Small intestine (tissue), 7 donors: Measurements from ENCODE around the gene DYNC1I1. TPM values are rescaled to one million over a fixed set of nuclear protein-coding genes. Genes with fewer than 3 reads are reported as not detected.

Experiments
- DNase-seq, 2 donors: peaks; one replicate each; pipeline versions ENCODE4 v3.0.0 to v3.0.0-alpha.2; 2013
- FAIRE-seq: peaks from 2 replicates; lab custom pipeline; 2012; peaks lifted over from hg19 to GRCh38; lab: Jason Lieb, UNC
- H3K27ac ChIP-seq, 3 donors: one replicate each; pipeline ENCODE4 v1.5.1; 2013; ENCODE audit warnings: low read length in 2 of 3, mild to moderate bottlenecking in 2 of 3, control low read depth in 1 of 3, inconsistent platforms in 1 of 3, low read depth in 1 of 3, moderate library complexity in 1 of 3
- H3K27me3 ChIP-seq, 3 donors: one replicate each; pipeline ENCODE4 v1.6.1; 2013; ENCODE audit warnings: low read length in 3 of 3, inconsistent platforms in 1 of 3; ENCODE audit not compliant: control insufficient read depth in 3 of 3, insufficient read depth in 3 of 3
- H3K36me3 ChIP-seq, 3 donors: one replicate each; pipeline ENCODE4 v1.6.1; 2013; ENCODE audit warnings: low read length in 3 of 3, inconsistent platforms in 1 of 3, low read depth in 1 of 3, mild to moderate bottlenecking in 1 of 3, moderate library complexity in 1 of 3; ENCODE audit not compliant: control insufficient read depth in 3 of 3, insufficient read depth in 2 of 3
- H3K4me1 ChIP-seq, 3 donors: one replicate each; pipeline ENCODE4 v1.6.1; 2013; ENCODE audit warnings: low read length in 2 of 3, inconsistent platforms in 1 of 3, low read depth in 1 of 3, mild to moderate bottlenecking in 1 of 3, moderate library complexity in 1 of 3; ENCODE audit not compliant: control insufficient read depth in 3 of 3, insufficient read depth in 2 of 3
- H3K4me3 ChIP-seq, 3 donors: one replicate each; pipeline ENCODE4 v1.5.1; 2013; ENCODE audit warnings: low read length in 3 of 3, control low read depth in 1 of 3, inconsistent platforms in 1 of 3, low read depth in 1 of 3, mild to moderate bottlenecking in 1 of 3, moderate library complexity in 1 of 3
- H3K9me3 ChIP-seq, 2 donors: one replicate each; pipeline ENCODE4 v1.6.1; 2013; ENCODE audit warnings: low read depth in 1 of 2, low read length in 1 of 2; ENCODE audit not compliant: control insufficient read depth in 2 of 2, insufficient read depth in 1 of 2
- WGBS, 3 donors: extraction: QIAGEN DNeasy Blood & Tissue Kit; methylation state at CpG; one replicate each; pipeline ENCODE4 v1.1.7; 2013; 5-methylcytosine and 5-hydroxymethylcytosine counted together
- polyA plus RNA-seq, 4 donors: library from polyadenylated mRNA; stranded (reverse) in 3 of 4; unstranded in 1 of 4; fragments of 200-250 nt in 3 of 4; fragments of 120-200 nt in 1 of 4; gene quantifications; one replicate each; pipeline versions ENCODE4 v1.2.1 to v1.2.3, GENCODE V29; 2013
- donor health status: healthy with polysubstance abuse.
- donor health status: control.
- donor health status: control.
- donor health status: Bipolar disorder and iron deficiency.
- donor health status: healthy.

Gene DYNC1I1
- polyA plus RNA-seq, 4 donors = 0.12 to 2.4 (median 0.27) TPM; not detected in 1

GRCh38 chr7:95910341-95910740 lies 138.0 kb downstream of the DYNC1I1 start:
- FAIRE-seq (no peak), DNase-seq (no peak)
- H3K36me3 ChIP-seq = no peaks in the 10 kb centered on the region
- no peak overlapping the region for H3K4me3 ChIP-seq
- peaks cover 0 to 15% (median 2%) of the 10 kb centered on the region in 3 donors for H3K27me3 ChIP-seq
- H3K9me3 ChIP-seq = no peaks in the 10 kb centered on the region
- H3K4me1 ChIP-seq = no peaks in the 10 kb centered on the region
- H3K27ac ChIP-seq = no peak overlapping the region

- WGBS, 3 donors = 41 to 51% (median 51%) methylated on average over 3 of the region's 3 CpGs
- DNase-seq (peak in 1 of 2 donors; percentile 25), FAIRE-seq (no peak)
- no peak overlapping the region for H3K4me3 ChIP-seq
- H3K27me3 ChIP-seq = peaks cover 0 to 12% (median 2%) of the 10 kb centered on the region in 3 donors
- no peaks in the 10 kb centered on the region for H3K36me3 ChIP-seq
- peaks cover 0 to 5% (median 0%) of the 10 kb centered on the region in 3 donors for H3K4me1 ChIP-seq
- no peak overlapping the region for H3K27ac ChIP-seq
- no peaks in the 10 kb centered on the region for H3K9me3 ChIP-seq
These were observed 143.4 kb downstream of the DYNC1I1 start for GRCh38 chr7:95915731-95916130.

GRCh38 chr7:95916573-95917297 lies 144.4 kb downstream of the DYNC1I1 start:
- Histone ChIP-seq H3K27me3 (peaks cover 0 to 12% (median 2%) of the 10 kb centered on the region in 3 donors), H3K9me3 (no peaks in the 10 kb centered on the region), H3K27ac (no peak overlapping the region), H3K4me1 (peaks cover 0 to 5% (median 0%) of the 10 kb centered on the region in 3 donors), H3K4me3 (peak overlapping the region in 1 of 3 donors; percentile 32), H3K36me3 (no peaks in the 10 kb centered on the region)
- FAIRE-seq (peak; percentile 15), DNase-seq (peak; percentile 78 to 81)
- 7 to 24% (median 21%) methylated on average over 19 of the region's 19 CpGs for WGBS, 3 donors

GRCh38 chr7:95917634-95918033 lies 145.3 kb downstream of the DYNC1I1 start:
- 65 to 77% (median 76%) methylated on average over 8 of the region's 8 CpGs for WGBS, 3 donors
- Histone ChIP-seq H3K4me3 (no peak overlapping the region), H3K9me3 (no peaks in the 10 kb centered on the region)

GRCh38 chr7:95919556-95919955 lies 147.2 kb downstream of the DYNC1I1 start:
- 79 to 89% (median 81%) methylated on average over 2 of the region's 2 CpGs for WGBS, 3 donors
- no peak for FAIRE-seq
- Histone ChIP-seq H3K4me3 (no peak overlapping the region), H3K27ac (no peak overlapping the region), H3K9me3 (no peaks in the 10 kb centered on the region), H3K27me3 (peaks cover 0 to 4% (median 0%) of the 10 kb centered on the region in 3 donors), H3K36me3 (no peaks in the 10 kb centered on the region), H3K4me1 (peaks cover 0 to 5% (median 0%) of the 10 kb centered on the region in 3 donors)
- DNase-seq = no peak

More at GRCh38 chr7:95917634-95918033, 145.3 kb downstream of the DYNC1I1 start:
- H3K36me3 ChIP-seq = no peaks in the 10 kb centered on the region
- peak in 1 of 2 donors; percentile 8 for DNase-seq
- H3K4me1 ChIP-seq = peaks cover 0 to 5% (median 0%) of the 10 kb centered on the region in 3 donors
- peaks cover 0 to 9% (median 0%) of the 10 kb centered on the region in 3 donors for H3K27me3 ChIP-seq
- FAIRE-seq = no peak
- no peak overlapping the region for H3K27ac ChIP-seq

GRCh38 chr7:95921543-95921942 lies 149.2 kb downstream of the DYNC1I1 start:
- DNase-seq (no peak), FAIRE-seq (no peak)
- Histone ChIP-seq H3K4me1 (peaks cover 0 to 5% (median 0%) of the 10 kb centered on the region in 3 donors), H3K9me3 (no peaks in the 10 kb centered on the region), H3K27me3 (peaks cover 0 to 2% (median 0%) of the 10 kb centered on the region in 3 donors), H3K4me3 (no peak overlapping the region), H3K36me3 (no peaks in the 10 kb centered on the region), H3K27ac (no peak overlapping the region)
- WGBS, 3 donors = 56 to 61% (median 59%) methylated on average over 3 of the region's 3 CpGs

GRCh38 chr7:95922191-95922590 lies 149.8 kb downstream of the DYNC1I1 start:
- no peak for DNase-seq
- Histone ChIP-seq H3K27ac (no peak overlapping the region), H3K27me3 (peaks cover 0 to 2% (median 0%) of the 10 kb centered on the region in 3 donors), H3K4me1 (no peaks in the 10 kb centered on the region), H3K9me3 (no peaks in the 10 kb centered on the region), H3K4me3 (no peak overlapping the region), H3K36me3 (no peaks in the 10 kb centered on the region)
- no peak for FAIRE-seq
- WGBS, 3 donors = 54 to 69% (median 62%) methylated on average over 3 of the region's 3 CpGs

GRCh38 chr7:95925236-95925635 lies 152.9 kb downstream of the DYNC1I1 start:
- Histone ChIP-seq H3K27ac (no peak overlapping the region), H3K36me3 (no peaks in the 10 kb centered on the region), H3K4me3 (no peak overlapping the region), H3K4me1 (no peaks in the 10 kb centered on the region), H3K9me3 (no peaks in the 10 kb centered on the region), H3K27me3 (peaks cover 0 to 5% (median 0%) of the 10 kb centered on the region in 3 donors)
- 67 to 78% (median 71%) methylated on average over 3 of the region's 3 CpGs for WGBS, 3 donors
- FAIRE-seq = no peak
- DNase-seq = no peak
